Measurements from ENCODE around the gene B4GALT5.
A peak's percentile ranks its signal among the peaks of the same experiment; 100 is the strongest.

The B4GALT5 gene

GRCh38 chr20:49646126-49646525 lies 67.6 kb downstream of the B4GALT5 start:
- TF ChIP-seq PATZ1 (CRISPR knock-in tag; IDR thresholded peaks at IDR 0.05; ENCODE audit: borderline replicate concordance): no peak
- no peak for TF ChIP-seq SNAI2 (CRISPR knock-in tag; IDR thresholded peaks at IDR 0.05)
- TF ChIP-seq GLIS3 (CRISPR knock-in tag; IDR thresholded peaks at IDR 0.05): no peak
- no peak for TF ChIP-seq ARNTL (CRISPR knock-in tag; IDR thresholded peaks at IDR 0.05; ENCODE audit: borderline replicate concordance, low read depth)
- TF ChIP-seq ESRRG (CRISPR knock-in tag; IDR thresholded peaks at IDR 0.05): no peak
- no peak for TF ChIP-seq CREB5 (CRISPR knock-in tag; IDR thresholded peaks at IDR 0.05; ENCODE audit: low read depth)
- no peak for TF ChIP-seq ISL1 (CRISPR knock-in tag; IDR thresholded peaks at IDR 0.05)
- no peak for TF ChIP-seq POU6F1 (CRISPR knock-in tag; IDR thresholded peaks at IDR 0.05; ENCODE audit: borderline replicate concordance, low read depth)
- no peak for TF ChIP-seq BACH2 (CRISPR knock-in tag; IDR thresholded peaks at IDR 0.05; ENCODE audit: borderline replicate concordance)
- no peak for TF ChIP-seq PPARA (CRISPR knock-in tag; IDR thresholded peaks at IDR 0.05; ENCODE audit: borderline replicate concordance)

GRCh38 chr20:49644980-49645565 lies 68.6 kb downstream of the B4GALT5 start:
- no peak for ATAC-seq
- TF ChIP-seq POU6F1 (CRISPR knock-in tag; IDR thresholded peaks at IDR 0.05; ENCODE audit: borderline replicate concordance, low read depth) (no peak), GLIS3 (CRISPR knock-in tag; IDR thresholded peaks at IDR 0.05) (no peak), CSRNP3 (CRISPR knock-in tag; IDR thresholded peaks at IDR 0.05) (no peak), PPARA (CRISPR knock-in tag; IDR thresholded peaks at IDR 0.05; ENCODE audit: borderline replicate concordance) (no peak), CSDC2 (CRISPR knock-in tag; IDR thresholded peaks at IDR 0.05) (no peak), ZC3H10 (CRISPR knock-in tag; IDR thresholded peaks at IDR 0.05) (no peak), ZNF70 (CRISPR knock-in tag; IDR thresholded peaks at IDR 0.05) (no peak), ZFP30 (CRISPR knock-in tag; IDR thresholded peaks at IDR 0.05) (no peak), ISL1 (CRISPR knock-in tag; IDR thresholded peaks at IDR 0.05) (no peak), ESRRG (CRISPR knock-in tag; IDR thresholded peaks at IDR 0.05) (no peak), CREB5 (CRISPR knock-in tag; IDR thresholded peaks at IDR 0.05; ENCODE audit: low read depth) (no peak), TOX (CRISPR knock-in tag; IDR thresholded peaks at IDR 0.05; ENCODE audit: borderline replicate concordance) (no peak)

More at GRCh38 chr20:49646126-49646525, 67.6 kb downstream of the B4GALT5 start:
- peak; percentile 79 for ATAC-seq

- TF ChIP-seq TCF4 (CRISPR knock-in tag; IDR thresholded peaks at IDR 0.05; ENCODE audit: borderline replicate concordance): no peak
- no peak for TF ChIP-seq CSRNP3 (CRISPR knock-in tag; IDR thresholded peaks at IDR 0.05)
- no peak for TF ChIP-seq ESRRG (CRISPR knock-in tag; IDR thresholded peaks at IDR 0.05)
- no peak for TF ChIP-seq TOX (CRISPR knock-in tag; IDR thresholded peaks at IDR 0.05; ENCODE audit: borderline replicate concordance)
- ATAC-seq: no peak
These were observed 70.9 kb downstream of the B4GALT5 start for GRCh38 chr20:49642816-49643215.

All from SK-N-SH treated with all-trans-retinoic acid at 6 μM for 48 hours (cell line).